HCT116 (cell line): Measurements from ENCODE around the gene NNAT. TPM values are rescaled to one million over a fixed set of nuclear protein-coding genes. Genes with fewer than 3 reads are reported as not detected.
"Not testable (repeated sequence)": the region's sequence is repeated elsewhere in the genome, so short reads cannot be mapped to it uniquely, and the experiment has no call there.

Experiments used
- ATAC-seq: fragments of 200-7000 bp; cut with Tn5 transposase; 2 replicates; pipeline ENCODE4 v1.9.1; 2020; ENCODE audit warnings: mild to moderate bottlenecking, moderate library complexity
- BruUV-seq: library from RNA; stranded (reverse); fragments of 400-500 nt; replicated peaks from 2 replicates; lab custom pipeline; 2021; lab: Mats Ljungman, UMichigan
- CTCF ChIA-PET: fragments of 300-600 bp; sonication (Branson Sonifier 250); formaldehyde crosslinking; loops from one replicate; lab custom pipeline; 2021; ENCODE audit warnings: antibody characterized with exemption; lab: Charles Lee
- POLR2A ChIA-PET: fragments of 300-600, 350-600 bp; sonication (Branson Sonifier 250); formaldehyde crosslinking; loops from one replicate; lab custom pipeline; 2021; ENCODE audit warnings: antibody characterized with exemption; lab: Charles Lee
- RAD21 ChIA-PET, 2 experiments: fragments of 300-600 bp; sonication (Branson Sonifier 250); formaldehyde crosslinking; loops; one replicate each; lab custom pipeline; 2023; ENCODE audit warnings: low total read pairs in 2 of 2; ENCODE audit not compliant: uncharacterized antibody in 2 of 2, unreplicated experiment in 2 of 2, low non-redundant PET in 1 of 2; lab: Charles Lee
- DNase-seq: peaks from one replicate; pipeline ENCODE4 v3.0.0-alpha.2; 2010; ENCODE audit warnings: low read depth, low spot score
- H2AFZ ChIP-seq: fragments of 200-600 bp; shearing (Covaris generic), sonication (generic); 2 replicates; pipeline ENCODE4 v1.6.1; 2017; ENCODE audit warnings: low read depth, mixed run types, mixed read lengths, antibody characterized with exemption, low read length; ENCODE audit not compliant: poor library complexity, severe bottlenecking
- H3K27ac ChIP-seq: 2 replicates; pipeline ENCODE4 v1.5.1; 2012; ENCODE audit warnings: low read depth, low read length
- H3K27me3 ChIP-seq: fragments of 200-600 bp; sonication (generic); 2 replicates; pipeline ENCODE4 v1.6.1; 2016; ENCODE audit warnings: mixed run types, low read length, mixed read lengths; ENCODE audit not compliant: insufficient read depth
- H3K36me3 ChIP-seq, 2 experiments: fragments of 200-500 bp in 1 of 2; fragments of 200-600 bp in 1 of 2; sonication (Bioruptor generic) in 1 of 2; sonication (generic) in 1 of 2; 2 replicates each; pipeline versions ENCODE4 v1.5.1 to v1.6.1; 2014 to 2016; ENCODE audit warnings: low read length in 2 of 2, inconsistent platforms in 1 of 2, mixed read lengths in 1 of 2, mixed run types in 1 of 2; ENCODE audit not compliant: insufficient read depth in 2 of 2, control insufficient read depth in 1 of 2
- H3K4me1 ChIP-seq, 2 experiments: fragments of 200-600 bp in 1 of 2; sonication (generic) in 1 of 2; 2 replicates each; pipeline versions ENCODE4 v1.5.1 to v1.6.1; 2012 to 2017; ENCODE audit warnings: low read length in 2 of 2, inconsistent platforms in 1 of 2, mild to moderate bottlenecking in 1 of 2, mixed read lengths in 1 of 2, mixed run types in 1 of 2, moderate library complexity in 1 of 2; ENCODE audit not compliant: insufficient read depth in 2 of 2, control insufficient read depth in 1 of 2
- H3K4me2 ChIP-seq: fragments of 200-600 bp; sonication (generic); 2 replicates; pipeline ENCODE4 v1.6.1; 2017; ENCODE audit warnings: mixed run types, low read length, mixed read lengths
- H3K4me3 ChIP-seq, 2 experiments: fragments of 200-600 bp in 1 of 2; sonication (generic) in 1 of 2; replicated peaks in 1 of 2; 2 replicates each; pipeline ENCODE4 v1.5.1; 2011 to 2016; ENCODE audit warnings: low read length in 2 of 2, control low read depth in 1 of 2, low read depth in 1 of 2, mild to moderate bottlenecking in 1 of 2, mixed read lengths in 1 of 2, mixed run types in 1 of 2
- H3K79me2 ChIP-seq: fragments of 200-600 bp; sonication (generic); 2 replicates; pipeline ENCODE4 v1.6.1; 2017; ENCODE audit warnings: mild to moderate bottlenecking, mixed run types, low read length, moderate library complexity, mixed read lengths; ENCODE audit not compliant: insufficient read depth
- H3K9ac ChIP-seq: fragments of 200-600 bp; sonication (generic); 2 replicates; pipeline ENCODE4 v1.6.1; 2016; ENCODE audit warnings: low read length, mixed read lengths
- H3K9me2 ChIP-seq: fragments of 200-600 bp; sonication (generic), shearing (Covaris generic); 2 replicates; pipeline ENCODE4 v1.6.1; 2017; ENCODE audit warnings: mixed run types, mild to moderate bottlenecking, moderate library complexity; ENCODE audit not compliant: insufficient read depth
- H3K9me3 ChIP-seq, 2 experiments: fragments of 200-500 bp in 1 of 2; fragments of 200-600 bp in 1 of 2; sonication (Bioruptor generic) in 1 of 2; sonication (generic) in 1 of 2; 2 replicates each; pipeline ENCODE4 v1.6.1; 2014 to 2017; ENCODE audit warnings: low read length in 2 of 2, mixed read lengths in 2 of 2, inconsistent platforms in 1 of 2, low read depth in 1 of 2, mild to moderate bottlenecking in 1 of 2, mixed run types in 1 of 2, moderate library complexity in 1 of 2; ENCODE audit not compliant: control insufficient read depth in 1 of 2, insufficient read depth in 1 of 2
- H4K20me1 ChIP-seq: fragments of 200-600 bp; sonication (generic), shearing (Covaris generic); 2 replicates; pipeline ENCODE4 v1.6.1; 2017; ENCODE audit warnings: mixed run types, mild to moderate bottlenecking, moderate library complexity; ENCODE audit not compliant: insufficient read depth
- ATF3 ChIP-seq: IDR thresholded peaks from 2 replicates; pipeline ENCODE4 v1.6.1; 2012
- CEBPB ChIP-seq: IDR thresholded peaks from 2 replicates; pipeline ENCODE4 v1.6.1; 2012; ENCODE audit warnings: low read depth
- EGR1 ChIP-seq: IDR thresholded peaks from 2 replicates; pipeline ENCODE4 v1.6.1; 2012; ENCODE audit warnings: low read depth
- EZH2 ChIP-seq: fragments of 200-600 bp; sonication (generic); IDR thresholded peaks from 2 replicates; pipeline ENCODE4 v1.6.1; 2017; ENCODE audit warnings: antibody characterized with exemption, mixed run types
- EZH2phosphoT487 ChIP-seq: fragments of 200-600 bp; IDR thresholded peaks from 2 replicates; pipeline ENCODE4 v1.6.1; 2018; ENCODE audit warnings: antibody characterized with exemption, borderline replicate concordance
- JUND ChIP-seq: IDR thresholded peaks from 2 replicates; pipeline ENCODE4 v1.6.1; 2012
- MAX ChIP-seq: IDR thresholded peaks from 2 replicates; pipeline ENCODE4 v1.6.1; 2012
- SRF ChIP-seq: IDR thresholded peaks from 2 replicates; pipeline ENCODE4 v1.6.1; 2012; ENCODE audit warnings: low read depth
- TCF7L2 ChIP-seq: IDR thresholded peaks from 2 replicates; pipeline ENCODE4 v1.7.0; 2011; ENCODE audit warnings: borderline replicate concordance, inconsistent platforms; ENCODE audit not compliant: insufficient read depth, insufficient read length; ENCODE audit errors: extremely low read depth
- ZBTB33 ChIP-seq: IDR thresholded peaks from 2 replicates; pipeline ENCODE4 v1.6.1; 2011; ENCODE audit warnings: mild to moderate bottlenecking, low read length, moderate library complexity; ENCODE audit not compliant: insufficient replicate concordance; ENCODE audit errors: extremely low read depth
- ZFX ChIP-seq: fragments of 450-650 bp; IDR thresholded peaks from 2 replicates; pipeline ENCODE4 v1.6.1; 2017
- ZNF274 ChIP-seq: fragments of 200-500 bp; sonication (Bioruptor generic); IDR thresholded peaks from 2 replicates; pipeline ENCODE4 v1.6.1; 2014; ENCODE audit warnings: mild to moderate bottlenecking, low read depth, low read length, inconsistent platforms
- intact Hi-C: fragments of 100-400 bp; cut with micrococcal nuclease; formaldehyde crosslinking; loops from 2 replicates; pipeline ENCODE4 v1.10.0; 2022
- total RNA-seq: library from RNA; stranded (reverse); gene quantifications from one replicate; pipeline ENCODE4 v1.2.1, GENCODE V29; 2021; ENCODE audit not compliant: unreplicated experiment

NNAT gene
- total RNA-seq, 1 experiment from 2014 or later = not detected

- H2AFZ ChIP-seq, H3K9ac ChIP-seq, BruUV-seq, H3K4me2 ChIP-seq, intact Hi-C loops, H3K4me1 ChIP-seq, DNase-seq, H3K79me2 ChIP-seq, POLR2A ChIA-PET, H4K20me1 ChIP-seq, H3K9me3 ChIP-seq, H3K4me3 ChIP-seq, H3K36me3 ChIP-seq, H3K9me2 ChIP-seq, RAD21 ChIA-PET, H3K27me3 ChIP-seq, H3K27ac ChIP-seq, ATAC-seq: not testable (repeated sequence)
- CTCF ChIA-PET = interaction anchor here (0.7 kb wide), 1 partner anchor 856 kb away, joined by 3 read pairs; no protein-coding TSS in a partner anchor
These were observed 30.6 kb downstream of the NNAT start for GRCh38 chr20:37551660-37552059.

GRCh38 chr20:37552415-37552814 lies 31.4 kb downstream of the NNAT start:
- no TSS peak for BruUV-seq
- ATAC-seq (no peak), DNase-seq (no peak)
- H3K9ac ChIP-seq = no peak overlapping the region
- no peaks in the 10 kb centered on the region for H3K27me3 ChIP-seq
- no peaks in the 10 kb centered on the region for H3K9me2 ChIP-seq
- CTCF ChIA-PET = no interaction called here
- H3K36me3 ChIP-seq = no peaks in the 10 kb centered on the region
- H2AFZ ChIP-seq = no peak overlapping the region
- POLR2A ChIA-PET = no interaction called here
- intact Hi-C loops = no loop called here
- H3K4me2 ChIP-seq = no peak overlapping the region
- H3K4me1 ChIP-seq = no peaks in the 10 kb centered on the region
- H3K27ac ChIP-seq = no peak overlapping the region
- no peak overlapping the region for H3K4me3 ChIP-seq
- H3K79me2 ChIP-seq = no peaks in the 10 kb centered on the region
- no peaks in the 10 kb centered on the region for H3K9me3 ChIP-seq
- no peaks in the 10 kb centered on the region for H4K20me1 ChIP-seq
- no peak for TF ChIP-seq ZBTB33
- no peak for TF ChIP-seq JUND
- TF ChIP-seq MAX = no peak
- TF ChIP-seq EZH2 = no peak
- TF ChIP-seq CEBPB = no peak
- no peak for TF ChIP-seq EZH2phosphoT487
- TF ChIP-seq SRF = no peak
- no peak for TF ChIP-seq ATF3
- TF ChIP-seq ZFX = no peak
- TF ChIP-seq TCF7L2 = no peak
- no peak for TF ChIP-seq ZNF274
- no peak for TF ChIP-seq EGR1
- RAD21 ChIA-PET = no interaction called here

GRCh38 chr20:37554721-37555298 lies 33.8 kb downstream of the NNAT start:
- BruUV-seq, POLR2A ChIA-PET, H3K9me3 ChIP-seq, DNase-seq, H3K4me2 ChIP-seq, H4K20me1 ChIP-seq, H2AFZ ChIP-seq, H3K4me1 ChIP-seq, H3K4me3 ChIP-seq, RAD21 ChIA-PET, H3K27ac ChIP-seq, H3K9me2 ChIP-seq, H3K79me2 ChIP-seq, H3K36me3 ChIP-seq, H3K27me3 ChIP-seq, ATAC-seq, intact Hi-C loops, H3K9ac ChIP-seq: not testable (repeated sequence)
- CTCF ChIA-PET = interaction anchor here (0.6 to 2.8 kb wide), 3 partner anchors 10 to 27 kb away, joined by 3 to 14 read pairs (median 4); no protein-coding TSS in a partner anchor
